ENCODE results near the gene HOOK2. TPM values are rescaled to one million over a fixed set of nuclear protein-coding genes. Genes with fewer than 3 reads are reported as not detected.

Gene HOOK2
- total RNA-seq, 2 experiments from 2014 or later = 20.2 to 22.2 TPM

Small RNA genes lying within 50 kb of the gene (microRNA-seq; reads per million reads assigned to microRNA genes)
- not detected for gene MIR5684 (ENCODE audit: borderline microRNAs expressed, borderline number of aligned reads, borderline replicate concordance)

Other genes with a start within 250 kb of the HOOK2 start
- gene ZNF564, start 224.1 kb downstream of the HOOK2 start, total RNA-seq = 1 to 10 TPM; 6.5 to 7.0 TPM
- 1 to 10 TPM; 6.9 to 7.0 TPM for gene ZNF490, start 164.7 kb downstream of the HOOK2 start, total RNA-seq
- 10 to 100 TPM; 18.2 to 19.1 TPM for gene ZNF791, start 164.6 kb downstream of the HOOK2 start, total RNA-seq
- 100 to 1,000 TPM; 123 to 127 TPM for gene MAN2B1, start 108.8 kb downstream of the HOOK2 start, total RNA-seq
- 10 to 100 TPM; 17.1 to 17.8 TPM for gene WDR83, start 108.7 kb downstream of the HOOK2 start, total RNA-seq
- 100 to 1,000 TPM; 126 to 127 TPM for gene DHPS, start 93.7 kb downstream of the HOOK2 start, total RNA-seq
- gene GNG14, start 87.6 kb downstream of the HOOK2 start, total RNA-seq = not detected
- gene FBXW9, start 78.9 kb downstream of the HOOK2 start, total RNA-seq = 1 to 10 TPM; 6.6 to 7.0 TPM
- 10 to 100 TPM; 65.2 to 76.4 TPM for gene TNPO2, start 51.6 kb downstream of the HOOK2 start, total RNA-seq
- 100 to 1,000 TPM; 167 to 182 TPM for gene TRIR, start 40.9 kb downstream of the HOOK2 start, total RNA-seq
- 10 to 100 TPM; 54.2 TPM for gene GET3, start 38.1 kb downstream of the HOOK2 start, total RNA-seq
- not detected for gene BEST2, start 23.8 kb downstream of the HOOK2 start, total RNA-seq
- gene JUNB, start 15.9 kb upstream of the HOOK2 start, total RNA-seq = 100 to 1,000 TPM; 409 to 411 TPM
- gene PRDX2, start 26.2 kb upstream of the HOOK2 start, total RNA-seq = 100 to 1,000 TPM; 253 to 258 TPM
- 10 to 100 TPM; 42.4 to 44.6 TPM for gene THSD8, start 26.5 kb upstream of the HOOK2 start, total RNA-seq
- gene RNASEH2A, start 31.0 kb upstream of the HOOK2 start, total RNA-seq = 10 to 100 TPM; 61.9 to 66.8 TPM
- not detected for gene RTBDN, start 59.0 kb upstream of the HOOK2 start, total RNA-seq
- 1 to 10 TPM; 1.7 to 2.3 TPM for gene MAST1, start 63.0 kb upstream of the HOOK2 start, total RNA-seq
- 10 to 100 TPM; 27.0 to 27.5 TPM for gene DNASE2, start 105.9 kb upstream of the HOOK2 start, total RNA-seq
- gene KLF1, start 111.6 kb upstream of the HOOK2 start, total RNA-seq = under 1 TPM; 0.12 to 0.19 TPM
- gene GCDH, start 115.6 kb upstream of the HOOK2 start, total RNA-seq = 10 to 100 TPM; 33.6 to 34.4 TPM
- 1 to 10 TPM; 3.0 to 4.2 TPM for gene SYCE2, start 143.7 kb upstream of the HOOK2 start, total RNA-seq
- 100 to 1,000 TPM; 109 to 110 TPM for gene FARSA, start 158.2 kb upstream of the HOOK2 start, total RNA-seq
- gene CALR, start 163.1 kb upstream of the HOOK2 start, total RNA-seq = 100 to 1,000 TPM; 625 to 642 TPM
- 100 to 1,000 TPM; 190 to 194 TPM for gene RAD23A, start 170.3 kb upstream of the HOOK2 start, total RNA-seq
- gene GADD45GIP1, start 181.7 kb upstream of the HOOK2 start, total RNA-seq = 10 to 100 TPM; 31.2 to 32.6 TPM
- under 1 TPM in 1 of 2 experiments, not detected in 1; 0.12 TPM for gene DAND5, start 194.0 kb upstream of the HOOK2 start, total RNA-seq
- 1 to 10 TPM; 1.6 to 2.0 TPM for gene NFIX, start 219.9 kb upstream of the HOOK2 start, total RNA-seq